IMR-90 (cell line): ENCODE data around the gene NRG4. TPM values are rescaled to one million over a fixed set of nuclear protein-coding genes. Genes with fewer than 3 reads are reported as not detected.

ENCODE experiments used
- ATAC-seq: fragments of 200-7000 bp; cut with Tn5 transposase; 2 replicates; pipeline ENCODE4 v1.9.1; 2020; ENCODE audit warnings: low read depth, mild to moderate bottlenecking, moderate library complexity
- BruUV-seq: library from RNA; stranded (reverse); fragments of 400-500 nt; replicated peaks from 2 replicates; lab custom pipeline; 2021; lab: Mats Ljungman, UMichigan
- CTCF ChIA-PET: fragments of 300-600 bp; formaldehyde crosslinking; extraction: SDS; loops from one replicate; lab custom pipeline; 2021; ENCODE audit warnings: antibody characterized with exemption; lab: Yijun Ruan, JAX
- POLR2A ChIA-PET: fragments of 300-600 bp; sonication (Branson Sonifier 250); formaldehyde crosslinking; loops from one replicate; lab custom pipeline; 2022; ENCODE audit warnings: antibody characterized with exemption; ENCODE audit not compliant: unreplicated experiment; lab: Charles Lee
- DNase-seq: peaks from one replicate; pipeline ENCODE4 v3.0.0; 2013
- H2AFZ ChIP-seq: replicated peaks from 2 replicates; pipeline ENCODE3; 2013; ENCODE audit warnings: low read length, mild to moderate bottlenecking; ENCODE audit not compliant: poor library complexity
- H2AK5ac ChIP-seq: 2 replicates; pipeline ENCODE4 v1.6.1; 2013; ENCODE audit warnings: low read depth, low read length, inconsistent platforms
- H2AK9ac ChIP-seq: replicated peaks from 2 replicates; pipeline ENCODE3; 2013; ENCODE audit warnings: mild to moderate bottlenecking, low read depth, low read length, moderate library complexity; ENCODE audit not compliant: poor library complexity
- H2BK120ac ChIP-seq: 2 replicates; pipeline ENCODE4 v1.6.1; 2013; ENCODE audit warnings: low read depth, low read length, inconsistent platforms
- H2BK15ac ChIP-seq: 3 replicates; pipeline ENCODE4 v1.6.1; 2013; ENCODE audit warnings: low read depth, low read length, inconsistent platforms
- H2BK20ac ChIP-seq: 2 replicates; pipeline ENCODE4 v1.6.1; 2013; ENCODE audit warnings: low read depth, mild to moderate bottlenecking, inconsistent platforms, low read length, moderate library complexity
- H2BK5ac ChIP-seq: 2 replicates; pipeline ENCODE4 v1.6.1; 2013; ENCODE audit warnings: mild to moderate bottlenecking, low read depth, low read length, inconsistent platforms; ENCODE audit not compliant: poor library complexity, severe bottlenecking
- H3K14ac ChIP-seq: replicated peaks from 2 replicates; pipeline ENCODE4 v1.6.1; 2013; ENCODE audit warnings: low read depth, low read length, inconsistent platforms
- H3K18ac ChIP-seq: 2 replicates; pipeline ENCODE4 v1.6.1; 2013; ENCODE audit warnings: low read depth, low read length, control low read depth
- H3K23ac ChIP-seq: 2 replicates; pipeline ENCODE4 v1.6.1; 2013; ENCODE audit warnings: low read depth, low read length, inconsistent platforms
- H3K27ac ChIP-seq: 2 replicates; pipeline ENCODE4 v1.5.1; 2013; ENCODE audit warnings: mild to moderate bottlenecking, control low read depth, low read length; ENCODE audit not compliant: insufficient read depth
- H3K27me3 ChIP-seq: 2 replicates; pipeline ENCODE4 v1.6.1; 2013; ENCODE audit warnings: low read length; ENCODE audit not compliant: control insufficient read depth, insufficient read depth
- H3K36me3 ChIP-seq: 2 replicates; pipeline ENCODE4 v1.6.1; 2013; ENCODE audit warnings: low read length, mixed read lengths; ENCODE audit not compliant: control insufficient read depth, insufficient read depth
- H3K4ac ChIP-seq: 2 replicates; pipeline ENCODE4 v1.6.1; 2013; ENCODE audit warnings: low read depth, low read length, inconsistent platforms
- H3K4me1 ChIP-seq: 2 replicates; pipeline ENCODE4 v1.6.1; 2013; ENCODE audit warnings: low read length, mixed read lengths; ENCODE audit not compliant: control insufficient read depth, insufficient read depth
- H3K4me2 ChIP-seq: 2 replicates; pipeline ENCODE4 v1.6.1; 2013; ENCODE audit warnings: low read depth, mild to moderate bottlenecking, control low read depth, low read length, moderate library complexity
- H3K4me3 ChIP-seq: 2 replicates; pipeline ENCODE4 v1.5.1; 2013; ENCODE audit warnings: low read depth, mild to moderate bottlenecking, control low read depth, low read length, moderate library complexity; ENCODE audit not compliant: insufficient read depth
- H3K56ac ChIP-seq: 2 replicates; pipeline ENCODE4 v1.6.1; 2013; ENCODE audit warnings: low read length, inconsistent platforms; ENCODE audit not compliant: insufficient read depth; ENCODE audit errors: extremely low read depth
- H3K79me1 ChIP-seq, 2 experiments: 2 replicates each; pipeline ENCODE4 v1.6.1; 2013; ENCODE audit warnings: low read length in 2 of 2, inconsistent platforms in 1 of 2, low read depth in 1 of 2
- H3K9ac ChIP-seq: 2 replicates; pipeline ENCODE4 v1.6.1; 2013; ENCODE audit warnings: low read depth, low read length, control low read depth
- H3K9me1 ChIP-seq: 2 replicates; pipeline ENCODE4 v1.6.1; 2013; ENCODE audit warnings: low read length, inconsistent platforms; ENCODE audit not compliant: insufficient read depth
- H3K9me3 ChIP-seq: 2 replicates; pipeline ENCODE4 v1.6.1; 2013; ENCODE audit warnings: low read length; ENCODE audit not compliant: control insufficient read depth, insufficient read depth
- H4K20me1 ChIP-seq: 2 replicates; pipeline ENCODE4 v1.6.1; 2013; ENCODE audit warnings: low read length, inconsistent platforms; ENCODE audit not compliant: insufficient read depth
- H4K5ac ChIP-seq: 2 replicates; pipeline ENCODE4 v1.6.1; 2013; ENCODE audit warnings: mild to moderate bottlenecking, low read depth, low read length, control low read depth
- H4K8ac ChIP-seq, 2 experiments: 2 replicates each; pipeline ENCODE4 v1.6.1; 2013; ENCODE audit warnings: low read depth in 2 of 2, low read length in 2 of 2, control low read depth in 1 of 2, inconsistent platforms in 1 of 2
- H4K91ac ChIP-seq: 2 replicates; pipeline ENCODE4 v1.6.1; 2013; ENCODE audit warnings: low read depth, low read length, inconsistent platforms; ENCODE audit not compliant: insufficient read depth
- BHLHE40 ChIP-seq: fragments of 150-350 bp; IDR thresholded peaks from 2 replicates; pipeline ENCODE4 v1.6.1; 2016; ENCODE audit warnings: mild to moderate bottlenecking, low read depth, low read length
- CTCF ChIP-seq: conservative IDR thresholded peaks from 2 replicates; pipeline ENCODE4 v1.5.1; 2012; ENCODE audit warnings: mild to moderate bottlenecking, low read depth, low read length, improper control_type of control experiment
- ELK1 ChIP-seq: fragments of 150-350 bp; IDR thresholded peaks from 2 replicates; pipeline ENCODE4 v1.6.1; 2016; ENCODE audit warnings: low read depth, mild to moderate bottlenecking, low read length, moderate library complexity, borderline replicate concordance
- FOS ChIP-seq: fragments of 150-350 bp; IDR thresholded peaks from 2 replicates; pipeline ENCODE4 v1.6.1; 2016; ENCODE audit warnings: low read depth, low read length
- USF2 ChIP-seq: fragments of 150-350 bp; IDR thresholded peaks from 2 replicates; pipeline ENCODE4 v1.6.1; 2017; ENCODE audit warnings: mild to moderate bottlenecking, antibody characterized with exemption, low read length, low read depth
- WGBS, 2 experiments: methylation state at CpG; one replicate each; pipeline versions ENCODE4 v1.1.5 to v1.1.7; 2013; ENCODE audit warnings: missing lambda C conversion rate in 2 of 2; ENCODE audit not compliant: insufficient read length in 1 of 2; ENCODE audit errors: extremely low coverage in 2 of 2; 5-methylcytosine and 5-hydroxymethylcytosine counted together
- dilution Hi-C: fragments of 300-500 bp; cut with HindIII; formaldehyde crosslinking; loops from one replicate; pipeline ENCODE4 v1.14.3; 2018; ENCODE audit warnings: low sequenced_read_pairs; ENCODE audit not compliant: unreplicated experiment
- in situ Hi-C: fragments of 300-500 bp; cut with MboI; formaldehyde crosslinking; loops from 3 replicates; pipeline ENCODE4 v1.14.3; 2019; ENCODE audit warnings: low sequenced_read_pairs, inconsistent platforms, mixed read lengths
- intact Hi-C: fragments of 100-400 bp; cut with micrococcal nuclease; formaldehyde crosslinking; loops from 2 replicates; pipeline ENCODE4 v1.10.0; 2022
- polyA plus RNA-seq, 3 experiments: library from polyadenylated mRNA; depleted of rRNA; stranded (reverse); fragments of >200 nt; gene quantifications; 2 replicates each; pipeline ENCODE4 v1.2.3, GENCODE V29; 2012; ENCODE audit warnings: low replicate concordance in 1 of 3
- total RNA-seq: library from RNA; depleted of rRNA; stranded (reverse); fragments of >200 nt; gene quantifications from 2 replicates; pipeline ENCODE4 v1.2.3, GENCODE V29; 2012

The NRG4 gene
- total and polyA plus RNA-seq, 2 of the 4 experiments (the other 2 are of a cell fraction), result not detected

GRCh38 chr15:76058714-76059319 lies 46.6 kb upstream of the NRG4 start:
- Histone ChIP-seq H3K4ac (no peak overlapping the region), H3K4me1 (peaks cover 1% of the 10 kb centered on the region; the same call in 1 of the 2 replicates), H3K4me2 (peak overlapping the region; percentile 93), H2BK120ac (no peak overlapping the region), H2BK15ac (no peak overlapping the region), H3K4me3 (peak overlapping the region; percentile 55), H3K9ac (no peak overlapping the region), H3K27me3 (peaks cover 57% of the 10 kb centered on the region), H4K8ac (no peak overlapping the region), H3K23ac (0 out of 2 replicates have a peak overlapping the region, but pooled peaks have one; percentile 10), H3K9me3 (no peaks in the 10 kb centered on the region), H4K5ac (no peak overlapping the region), H3K27ac (no peak overlapping the region), H3K9me1 (no peaks in the 10 kb centered on the region), H3K56ac (no peak overlapping the region), H2AK5ac (no peak overlapping the region), H3K18ac (no peak overlapping the region), H2BK5ac (no peak overlapping the region), H3K79me1 (no peaks in the 10 kb centered on the region), H2AK9ac (no peak overlapping the region), H2AFZ (peak overlapping the region; percentile 89), H4K91ac (no peak overlapping the region), H3K14ac (no peak overlapping the region), H2BK20ac (no peak overlapping the region), H3K36me3 (no peaks in the 10 kb centered on the region), H4K20me1 (no peaks in the 10 kb centered on the region)
- TF ChIP-seq USF2 (no peak), BHLHE40 (no peak), ELK1 (no peak), FOS (no peak), CTCF (no peak)
- BruUV-seq, result no TSS peak
- POLR2A ChIA-PET, result no interaction called here
- CTCF ChIA-PET, result interaction anchor here (3.5 kb wide), 1 partner anchor 81 kb away, joined by 29 read pairs; no protein-coding TSS in a partner anchor
- ATAC-seq (no peak), DNase-seq (no peak)
- WGBS, 2 experiments, result 0% methylated on average over 5 of the region's 18 CpGs; no CpG with 5 or more reads in 1 of the 2 experiments
- intact Hi-C loops (loop anchor here (5.0 kb wide), 1 partner anchor 808 kb away; no protein-coding TSS in a partner anchor), in situ Hi-C loops (no loop called here), dilution Hi-C loops (no loop called here)
